ENCODE data around the gene CYYR1. TPM values are rescaled to one million over a fixed set of nuclear protein-coding genes. Genes with fewer than 3 reads are reported as not detected.

Gene CYYR1
- total RNA-seq, 1 donor from 2014 or later = 88.6 TPM

GRCh38 chr21:26443867-26444266 is 129.2 kb downstream of the CYYR1 start:
- Mint-ChIP-seq H3K27me3 (ENCODE audit: unreplicated experiment) (no peaks in the 10 kb centered on the region), H3K27ac (ENCODE audit: unreplicated experiment) (no peak overlapping the region), H3K4me3 (ENCODE audit: unreplicated experiment) (no peak overlapping the region), H3K36me3 (ENCODE audit: low read depth, unreplicated experiment) (no peaks in the 10 kb centered on the region), H3K4me1 (ENCODE audit: unreplicated experiment) (no peaks in the 10 kb centered on the region), H3K9me3 (ENCODE audit: unreplicated experiment) (no peaks in the 10 kb centered on the region)
- no peak for DNase-seq (ENCODE audit: low spot score)
- TF ChIP-seq CTCF (IDR thresholded peaks at IDR 0.05; ENCODE audit: unreplicated experiment) = no peak

GRCh38 chr21:26443291-26443690 is 129.8 kb downstream of the CYYR1 start:
- TF ChIP-seq CTCF (IDR thresholded peaks at IDR 0.05; ENCODE audit: unreplicated experiment) = no peak
- Mint-ChIP-seq H3K4me1 (ENCODE audit: unreplicated experiment) (no peaks in the 10 kb centered on the region), H3K36me3 (ENCODE audit: low read depth, unreplicated experiment) (no peaks in the 10 kb centered on the region), H3K27ac (ENCODE audit: unreplicated experiment) (no peak overlapping the region), H3K27me3 (ENCODE audit: unreplicated experiment) (no peaks in the 10 kb centered on the region), H3K4me3 (ENCODE audit: unreplicated experiment) (no peak overlapping the region), H3K9me3 (ENCODE audit: unreplicated experiment) (no peaks in the 10 kb centered on the region)
- no peak for DNase-seq (ENCODE audit: low spot score)

GRCh38 chr21:26441149-26441548 is 131.9 kb downstream of the CYYR1 start:
- Mint-ChIP-seq H3K27ac (ENCODE audit: unreplicated experiment) (no peak overlapping the region), H3K4me1 (ENCODE audit: unreplicated experiment) (no peaks in the 10 kb centered on the region), H3K36me3 (ENCODE audit: low read depth, unreplicated experiment) (no peaks in the 10 kb centered on the region), H3K4me3 (ENCODE audit: unreplicated experiment) (no peak overlapping the region), H3K27me3 (ENCODE audit: unreplicated experiment) (no peaks in the 10 kb centered on the region), H3K9me3 (ENCODE audit: unreplicated experiment) (no peaks in the 10 kb centered on the region)
- TF ChIP-seq CTCF (IDR thresholded peaks at IDR 0.05; ENCODE audit: unreplicated experiment) = no peak
- no peak for DNase-seq (ENCODE audit: low spot score)

GRCh38 chr21:26438976-26439375 is 134.1 kb downstream of the CYYR1 start:
- H3K27ac Mint-ChIP-seq (ENCODE audit: unreplicated experiment) = no peak overlapping the region
- H3K27me3 Mint-ChIP-seq (ENCODE audit: unreplicated experiment) = no peaks in the 10 kb centered on the region
- H3K36me3 Mint-ChIP-seq (ENCODE audit: low read depth, unreplicated experiment) = no peaks in the 10 kb centered on the region
- H3K4me3 Mint-ChIP-seq (ENCODE audit: unreplicated experiment) = no peak overlapping the region
- no peak for DNase-seq (ENCODE audit: low spot score)
- no peak for TF ChIP-seq CTCF (IDR thresholded peaks at IDR 0.05; ENCODE audit: unreplicated experiment)
- no peaks in the 10 kb centered on the region for H3K4me1 Mint-ChIP-seq (ENCODE audit: unreplicated experiment)
- no peaks in the 10 kb centered on the region for H3K9me3 Mint-ChIP-seq (ENCODE audit: unreplicated experiment)

- Mint-ChIP-seq H3K9me3 (ENCODE audit: unreplicated experiment) (no peaks in the 10 kb centered on the region), H3K36me3 (ENCODE audit: low read depth, unreplicated experiment) (no peaks in the 10 kb centered on the region), H3K27me3 (ENCODE audit: unreplicated experiment) (no peaks in the 10 kb centered on the region), H3K4me1 (ENCODE audit: unreplicated experiment) (no peaks in the 10 kb centered on the region), H3K27ac (ENCODE audit: unreplicated experiment) (no peak overlapping the region), H3K4me3 (ENCODE audit: unreplicated experiment) (no peak overlapping the region)
- no peak for DNase-seq (ENCODE audit: low spot score)
- TF ChIP-seq CTCF (IDR thresholded peaks at IDR 0.05; ENCODE audit: unreplicated experiment) = no peak
Observed at GRCh38 chr21:26437326-26438009, 135.6 kb downstream of the CYYR1 start.

Data from endothelial cell (in vitro differentiated cells).